NOMO-1 (cell line): ENCODE results near the gene KLHL30.

Experiments used
- DNase-seq, 2 experiments: peaks; one replicate each; lab custom pipeline; 2025; ENCODE audit not compliant: unreplicated experiment in 2 of 2; lab: John Stamatoyannopoulos, UW

Gene KLHL30

DNA sequence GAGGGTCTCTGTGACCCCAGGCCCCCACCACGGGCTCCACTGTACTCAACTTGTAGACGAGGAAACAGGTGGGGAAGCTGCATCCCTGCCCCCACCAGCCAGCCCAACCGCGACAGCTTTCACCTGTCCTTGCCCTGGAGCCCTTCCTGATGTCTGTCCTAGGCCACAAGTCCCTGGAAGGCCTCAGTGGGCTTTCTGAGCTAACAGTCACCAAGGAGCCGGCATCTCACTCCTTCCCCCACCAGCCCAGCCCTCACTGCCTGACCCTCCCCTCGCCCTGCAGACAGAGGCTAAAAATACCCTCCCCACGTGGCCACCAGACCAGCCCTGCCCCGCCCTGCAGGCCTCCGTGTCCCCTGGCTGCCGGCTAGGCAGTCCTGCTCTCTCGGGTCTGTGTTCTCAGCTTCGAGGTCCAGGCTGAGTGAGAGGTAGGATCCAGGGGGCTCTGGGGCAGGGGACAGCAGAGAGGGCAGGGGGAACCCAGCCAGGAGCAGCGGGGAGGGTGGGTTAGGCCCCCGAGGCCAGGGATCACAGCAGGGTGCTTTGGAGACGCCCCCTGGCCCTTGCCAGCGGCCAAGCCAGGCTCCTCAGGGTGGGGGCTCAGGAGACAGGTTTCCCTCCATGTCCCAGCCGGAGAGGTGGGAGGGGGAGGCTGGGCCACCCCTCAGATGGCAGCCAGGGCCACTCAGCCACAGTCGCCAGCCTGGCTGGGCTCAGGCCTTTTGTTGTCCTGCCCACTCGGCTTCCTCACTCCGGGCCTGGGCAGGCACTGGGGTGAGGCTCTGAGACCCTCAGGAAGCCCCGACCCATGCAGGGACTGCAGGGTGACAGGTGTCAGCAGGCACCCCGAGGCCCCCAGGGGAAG is at the start of gene KLHL30:
Gene KLHL30, plus strand, starts transcription at position 338 of the 865 bp plus-strand sequence. CDS start 2,087 bp downstream, outside the sequence.
- DNase-seq = peak; percentile 16 to 36

GRCh38 chr2:238090887-238091286 is 47.6 kb upstream of the KLHL30 start:
- DNase-seq = no peak

DNA sequence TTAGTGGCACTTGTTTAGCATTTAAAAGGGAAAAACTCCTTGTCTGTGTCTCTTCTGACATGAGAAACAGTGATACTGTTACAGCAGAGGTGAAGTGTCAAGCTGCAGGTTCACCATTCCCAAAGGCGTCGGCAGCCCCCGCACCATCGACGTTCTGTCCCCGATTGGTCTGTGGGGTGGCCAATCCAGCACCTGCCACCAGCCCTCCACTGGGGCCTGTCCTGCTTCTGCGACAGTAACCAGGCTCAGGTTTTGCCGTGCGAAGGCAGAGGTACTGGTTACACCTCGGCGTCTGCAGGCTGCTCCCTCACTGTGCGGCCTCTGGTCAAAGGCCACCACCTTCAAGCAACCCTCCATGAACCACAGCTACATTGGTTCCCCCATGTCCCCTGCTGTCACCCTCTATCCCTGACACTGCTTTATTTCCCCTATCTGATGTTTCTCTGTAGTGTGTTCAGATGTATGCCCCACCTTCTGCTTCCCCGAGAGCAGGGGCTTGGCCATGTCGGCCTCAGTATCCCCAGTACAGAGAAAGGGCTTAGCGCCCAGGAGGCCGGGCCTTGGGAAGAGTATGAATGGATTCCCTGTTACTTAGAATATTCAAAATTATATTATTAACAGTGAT is 46.9 kb upstream of the KLHL30 start:
- no peak for DNase-seq

- no peak for DNase-seq
These were observed 45.9 kb upstream of the KLHL30 start for GRCh38 chr2:238092486-238093035.

DNA sequence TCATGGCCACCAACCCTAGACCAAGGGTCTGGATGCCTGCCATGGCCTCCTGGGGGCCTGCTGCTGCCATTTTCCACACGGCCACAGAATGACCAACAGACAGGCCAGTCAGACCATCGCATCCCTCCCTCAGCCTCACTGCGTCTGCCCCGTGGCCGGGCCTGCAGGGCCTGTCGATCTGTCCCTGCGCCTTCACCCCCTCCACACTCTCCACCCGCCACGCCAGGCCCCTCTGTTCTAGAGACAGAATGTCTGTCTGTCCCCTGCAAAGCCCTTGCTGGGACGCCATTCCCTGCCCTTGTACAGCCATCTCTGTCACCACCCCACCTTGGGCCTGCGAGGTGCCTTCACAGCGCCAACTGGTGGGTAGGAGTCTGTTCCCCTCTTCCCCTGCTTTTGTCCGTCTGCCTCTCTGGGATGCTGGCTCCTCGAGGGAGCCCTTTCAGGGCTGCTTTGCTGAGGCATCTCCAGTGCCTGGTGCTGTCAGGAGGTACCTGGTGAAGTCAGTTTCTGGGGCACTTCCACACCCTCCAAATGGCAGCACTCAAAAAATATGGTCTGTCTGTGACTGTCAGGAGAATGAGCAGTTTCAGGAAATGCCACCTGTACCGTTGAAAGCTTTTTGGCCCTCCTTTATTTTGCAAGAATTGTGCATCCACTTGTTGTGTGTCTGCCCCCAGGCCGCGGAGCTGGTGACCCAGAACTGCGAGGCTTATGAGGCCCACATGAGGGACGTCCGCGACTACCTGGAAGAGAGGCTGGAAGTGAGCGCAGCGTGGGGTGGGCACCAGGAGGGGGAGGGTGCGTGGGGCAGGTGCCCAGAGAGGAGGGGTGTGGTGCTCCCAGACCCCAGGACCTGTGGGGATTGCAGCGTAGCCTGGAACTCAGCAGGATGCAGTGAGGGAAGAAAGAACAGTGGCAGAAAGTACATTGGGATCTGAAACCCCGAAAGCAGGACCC is 45.0 kb upstream of the KLHL30 start:
- no peak for DNase-seq

DNA sequence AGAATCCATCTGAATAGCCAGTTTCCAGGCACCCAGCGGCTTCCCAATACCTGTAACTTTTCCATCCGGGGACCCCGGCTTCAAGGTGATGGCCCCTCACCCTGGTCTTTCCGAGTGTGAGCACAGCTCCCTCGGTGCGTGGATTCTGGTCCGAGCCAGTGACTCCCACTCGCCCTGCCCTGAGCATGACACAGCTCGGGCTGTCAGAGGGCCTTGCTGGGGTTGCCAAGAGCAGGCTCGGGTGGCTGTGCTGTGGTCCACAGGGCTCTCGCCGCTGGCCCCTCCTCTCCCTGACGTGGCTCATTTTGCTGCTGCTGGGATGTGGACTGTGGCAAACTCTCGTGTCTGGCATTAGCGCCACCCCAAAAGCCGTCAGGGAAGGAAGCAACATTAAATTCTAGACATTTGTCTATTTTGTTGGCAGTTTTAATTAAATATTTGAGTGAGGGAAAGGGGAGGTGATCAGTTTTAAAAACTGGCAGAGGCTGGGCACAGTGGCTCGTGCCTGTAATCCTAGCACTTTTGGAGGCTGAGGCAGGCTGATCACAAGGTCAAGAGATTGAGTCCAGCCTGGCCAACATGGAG is 43.9 kb upstream of the KLHL30 start:
- DNase-seq = no peak

DNA sequence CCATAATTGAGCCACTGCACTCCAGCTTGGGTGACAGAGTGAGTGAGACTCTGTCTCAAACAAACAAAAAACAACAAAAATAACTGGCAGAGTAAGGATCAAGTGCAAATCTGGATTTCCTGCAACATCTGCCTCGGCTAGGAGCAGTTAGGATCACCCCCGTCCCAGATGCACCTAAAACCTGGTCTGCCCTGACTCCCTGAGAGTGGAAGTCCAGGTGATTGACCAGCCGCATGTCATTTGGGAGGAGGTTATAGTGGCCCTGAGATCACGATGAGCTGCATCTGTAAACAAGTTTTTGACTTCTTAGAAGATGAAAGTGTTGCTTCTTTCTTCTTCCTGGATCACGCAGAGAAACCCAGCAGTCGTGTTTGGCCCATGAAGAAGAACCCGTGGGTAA is 43.3 kb upstream of the KLHL30 start:
- no peak for DNase-seq

GRCh38 chr2:238096311-238097011 is 42.0 kb upstream of the KLHL30 start:
- no peak for DNase-seq

DNA sequence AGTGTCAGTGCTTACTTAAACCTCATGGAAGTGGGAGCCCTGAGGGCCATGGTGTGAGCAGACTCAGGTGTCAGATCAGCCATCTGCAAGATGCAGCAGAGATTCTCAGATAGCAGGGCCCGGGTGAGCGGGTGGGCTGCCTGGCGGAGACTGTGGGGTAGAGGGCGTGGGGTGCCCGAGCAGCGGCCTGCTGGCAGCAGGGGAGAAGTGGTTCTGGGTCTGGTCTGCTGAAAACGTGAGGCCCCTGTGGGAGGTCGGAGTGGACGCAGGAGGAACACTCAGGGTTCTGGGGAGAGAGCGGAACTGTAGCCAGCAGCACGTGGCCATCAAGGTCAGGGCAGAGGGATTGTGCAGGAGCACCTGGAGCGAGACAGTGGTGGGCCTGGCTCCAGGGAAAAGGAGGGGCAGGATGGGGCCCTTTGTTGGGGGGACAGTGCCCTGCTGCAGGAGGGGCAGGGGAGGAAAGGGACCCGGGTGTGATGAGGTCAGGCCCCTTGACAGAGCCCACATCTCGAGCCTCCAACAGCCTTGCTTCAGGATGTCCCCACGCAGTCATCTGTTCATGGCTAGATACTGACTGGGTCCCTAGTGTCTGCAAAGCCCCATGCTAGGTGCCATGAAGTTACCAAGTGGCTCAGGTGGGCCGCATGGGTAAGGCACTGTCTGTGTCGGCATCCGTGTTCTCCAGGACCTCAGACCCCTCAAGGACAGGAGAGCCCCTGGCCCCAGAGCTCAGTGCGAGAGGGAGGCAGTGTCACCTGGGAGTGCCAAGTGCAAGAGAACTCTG is 41.1 kb upstream of the KLHL30 start:
- no peak for DNase-seq

DNA sequence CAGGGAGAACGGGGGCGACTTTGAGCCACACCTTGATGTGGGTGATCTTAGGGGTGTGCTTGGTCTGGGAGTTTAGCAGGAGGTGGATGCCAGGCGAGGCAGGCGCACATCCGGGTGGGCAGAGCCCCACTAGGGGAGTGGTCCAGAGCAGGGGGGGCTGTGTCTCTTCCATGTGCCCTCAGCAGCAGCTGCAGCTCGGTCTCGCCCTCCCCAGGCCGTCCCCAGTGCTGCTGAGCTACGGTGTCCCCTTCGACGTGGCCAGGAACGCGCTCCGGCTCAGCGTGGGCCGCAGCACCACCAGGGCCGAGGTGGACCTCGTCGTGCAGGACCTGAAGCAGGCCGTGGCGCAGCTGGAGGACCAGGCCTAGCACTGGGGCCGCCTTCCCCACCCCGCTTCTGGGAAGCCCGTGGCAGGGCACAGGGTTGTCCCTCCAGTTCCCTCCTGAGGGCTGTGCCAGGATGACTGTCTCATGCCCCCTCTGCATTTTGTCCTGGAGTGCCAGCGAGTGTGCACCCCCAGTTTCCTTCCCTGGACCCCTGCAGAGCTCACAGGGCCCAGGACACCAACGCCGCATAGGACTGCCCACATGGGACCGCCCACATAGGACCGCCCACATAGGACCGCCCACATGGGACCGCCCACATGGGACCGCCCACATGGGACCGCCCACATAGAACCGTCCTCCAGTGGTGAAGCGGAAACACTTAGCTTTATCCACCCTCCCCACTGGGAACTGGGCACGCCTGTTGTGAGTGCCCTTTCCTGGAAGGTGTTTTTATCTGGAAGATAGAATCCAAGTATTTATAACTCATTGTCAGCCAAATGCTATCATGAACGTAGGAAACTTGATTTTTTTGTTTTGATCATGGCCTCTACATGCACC is 40.2 kb upstream of the KLHL30 start:
- DNase-seq = no peak

GRCh38 chr2:238098901-238099713 is 39.4 kb upstream of the KLHL30 start:
- DNase-seq = no peak

DNA sequence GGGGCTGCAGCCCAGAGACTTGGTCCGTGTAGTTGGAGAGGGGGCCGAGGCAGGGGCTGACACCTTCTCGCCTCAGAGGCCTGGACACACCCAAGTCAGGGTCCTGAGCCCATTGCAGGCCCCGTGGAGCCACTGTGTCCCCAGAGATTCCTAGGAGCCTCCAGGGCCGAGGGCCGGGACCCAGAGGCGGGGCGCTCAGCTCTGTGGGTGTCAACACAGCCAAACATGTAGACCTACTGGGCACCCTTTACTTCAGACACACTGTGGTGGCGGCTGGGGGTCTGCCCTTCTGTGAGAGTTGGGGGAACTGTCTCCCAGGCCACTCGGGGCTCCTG is 38.8 kb upstream of the KLHL30 start:
- no peak for DNase-seq

- no peak for DNase-seq
These were observed 38.2 kb upstream of the KLHL30 start, which contains the start of gene ESPNL for GRCh38 chr2:238100049-238100820. TSS of gene ESPNL (plus strand) at chr2:238100340. CDS start at chr2:238100420, 80 bp downstream.

GRCh38 chr2:238100821-238101771 is 37.4 kb upstream of the KLHL30 start:
- no peak for DNase-seq
